DLD1 (cell line): Measurements from ENCODE around the gene GTF3C1.
"Not testable (repeated sequence)": the region's sequence is repeated elsewhere in the genome, so short reads cannot be mapped to it uniquely, and the experiment has no call there.

Experiments used
- in situ Hi-C: cut with HindIII; loops from 2 replicates; pipeline ENCODE4 v1.10.0; 2017; ENCODE audit warnings: low sequenced_read_pairs

Gene GTF3C1

DNA sequence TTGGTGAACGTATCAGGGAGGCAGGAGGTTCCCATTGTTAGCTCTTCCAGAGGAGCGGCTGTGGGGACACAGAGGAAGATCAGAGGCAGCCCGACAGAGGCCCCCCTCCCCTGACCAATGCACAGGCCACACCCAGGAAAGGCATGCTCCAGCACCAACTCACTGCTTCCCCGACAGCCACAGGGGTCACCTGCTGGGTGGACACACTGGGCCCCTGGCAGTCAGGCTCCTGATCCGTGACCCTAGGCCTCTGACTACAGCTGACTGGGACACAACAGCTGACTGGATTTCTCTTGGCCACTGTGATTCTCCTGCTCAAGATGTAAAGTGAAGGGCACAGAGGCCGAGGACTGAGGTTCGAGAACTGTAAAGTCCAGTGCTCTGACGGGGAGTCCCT is 84.2 kb downstream of the GTF3C1 start:
- in situ Hi-C loops = no loop called here

- in situ Hi-C loops = no loop called here
Measured at GRCh38 chr16:27464626-27465482, 84.9 kb downstream of the GTF3C1 start.

GRCh38 chr16:27463741-27464591 is 85.7 kb downstream of the GTF3C1 start:
- in situ Hi-C loops = no loop called here

- in situ Hi-C loops = no loop called here
Measured at GRCh38 chr16:27462846-27463682, 86.6 kb downstream of the GTF3C1 start.

- in situ Hi-C loops = no loop called here
Measured at GRCh38 chr16:27462200-27462845, 87.4 kb downstream of the GTF3C1 start.

- in situ Hi-C loops = no loop called here
Measured at GRCh38 chr16:27461483-27462171, 88.1 kb downstream of the GTF3C1 start.

- in situ Hi-C loops = no loop called here
Measured at GRCh38 chr16:27460663-27461482, 88.8 kb downstream of the GTF3C1 start.

- in situ Hi-C loops = no loop called here
Measured at GRCh38 chr16:27460213-27460612, 89.5 kb downstream of the GTF3C1 start.

DNA sequence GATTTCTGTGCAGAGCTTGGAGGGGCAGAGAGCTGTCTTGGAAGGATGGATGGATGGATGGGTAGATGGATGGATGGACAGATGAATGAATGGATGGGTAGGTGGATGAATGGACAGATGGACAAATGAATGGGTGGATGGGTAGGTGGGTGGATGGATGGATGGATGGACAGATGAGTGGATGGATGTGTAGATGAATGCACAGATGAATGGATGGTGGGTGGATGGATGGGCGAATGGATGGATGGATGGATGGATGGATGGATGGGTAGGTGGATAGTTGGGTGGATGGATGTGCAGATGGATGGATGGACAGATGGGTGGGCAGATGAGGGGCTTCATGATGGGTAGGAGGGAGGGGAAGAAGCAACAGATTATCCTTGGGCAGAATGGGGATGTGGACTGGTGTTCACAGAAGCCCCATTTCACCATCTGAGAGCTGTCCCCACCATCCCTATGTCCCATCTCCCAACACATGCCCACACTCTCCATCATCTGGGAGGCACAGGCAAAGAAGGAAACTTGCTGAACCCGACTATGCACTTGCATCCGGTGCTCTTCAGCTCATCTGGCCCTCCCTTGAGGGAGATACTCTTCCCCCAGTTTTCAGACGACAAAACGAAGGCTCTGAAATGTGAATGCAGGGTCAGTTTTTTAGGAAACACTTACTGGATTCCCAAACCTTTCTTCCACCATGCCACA is 90.6 kb downstream of the GTF3C1 start:
- in situ Hi-C loops = no loop called here

GRCh38 chr16:27458258-27458657 is 91.5 kb downstream of the GTF3C1 start:
- in situ Hi-C loops = no loop called here

GRCh38 chr16:27457605-27457900 is 92.2 kb downstream of the GTF3C1 start:
- in situ Hi-C loops = not testable (repeated sequence)

DNA sequence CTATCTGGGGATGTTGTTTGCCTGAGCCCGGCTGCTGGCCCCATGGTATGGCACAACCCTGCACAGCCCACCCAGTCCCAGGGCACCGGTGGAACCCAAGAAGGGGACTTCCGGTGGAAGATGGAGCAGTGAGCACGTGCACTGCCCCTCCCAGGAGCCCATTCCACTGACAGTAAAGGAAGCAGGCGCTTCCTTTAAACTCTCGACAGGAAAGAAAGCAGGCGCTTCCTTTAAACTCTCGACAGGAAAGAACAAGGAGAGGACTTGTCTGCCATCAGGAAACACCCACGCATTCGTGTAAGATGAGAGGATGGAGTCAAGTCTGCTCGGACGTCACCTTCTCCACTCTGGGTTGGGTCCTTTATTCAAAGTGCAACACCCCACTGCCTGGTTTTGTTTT is 94.0 kb downstream of the GTF3C1 start:
- in situ Hi-C loops = no loop called here

DNA sequence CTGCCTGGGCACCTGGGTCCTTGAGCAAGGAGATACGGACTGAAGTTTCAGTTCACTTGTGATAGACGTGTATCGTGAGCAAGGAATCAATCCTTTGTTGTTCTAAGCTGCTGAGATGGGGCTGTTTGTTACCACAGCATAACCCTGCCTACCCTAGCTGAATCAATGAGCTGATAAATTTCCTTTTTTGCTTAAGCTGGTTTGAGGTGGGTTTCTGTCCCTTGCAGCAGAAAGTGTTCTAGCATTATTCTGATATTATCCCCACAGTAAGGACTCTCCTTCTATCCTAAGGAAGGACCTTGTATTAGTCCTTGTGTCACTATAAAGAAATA is 96.3 kb downstream of the GTF3C1 start:
- in situ Hi-C loops = no loop called here

DNA sequence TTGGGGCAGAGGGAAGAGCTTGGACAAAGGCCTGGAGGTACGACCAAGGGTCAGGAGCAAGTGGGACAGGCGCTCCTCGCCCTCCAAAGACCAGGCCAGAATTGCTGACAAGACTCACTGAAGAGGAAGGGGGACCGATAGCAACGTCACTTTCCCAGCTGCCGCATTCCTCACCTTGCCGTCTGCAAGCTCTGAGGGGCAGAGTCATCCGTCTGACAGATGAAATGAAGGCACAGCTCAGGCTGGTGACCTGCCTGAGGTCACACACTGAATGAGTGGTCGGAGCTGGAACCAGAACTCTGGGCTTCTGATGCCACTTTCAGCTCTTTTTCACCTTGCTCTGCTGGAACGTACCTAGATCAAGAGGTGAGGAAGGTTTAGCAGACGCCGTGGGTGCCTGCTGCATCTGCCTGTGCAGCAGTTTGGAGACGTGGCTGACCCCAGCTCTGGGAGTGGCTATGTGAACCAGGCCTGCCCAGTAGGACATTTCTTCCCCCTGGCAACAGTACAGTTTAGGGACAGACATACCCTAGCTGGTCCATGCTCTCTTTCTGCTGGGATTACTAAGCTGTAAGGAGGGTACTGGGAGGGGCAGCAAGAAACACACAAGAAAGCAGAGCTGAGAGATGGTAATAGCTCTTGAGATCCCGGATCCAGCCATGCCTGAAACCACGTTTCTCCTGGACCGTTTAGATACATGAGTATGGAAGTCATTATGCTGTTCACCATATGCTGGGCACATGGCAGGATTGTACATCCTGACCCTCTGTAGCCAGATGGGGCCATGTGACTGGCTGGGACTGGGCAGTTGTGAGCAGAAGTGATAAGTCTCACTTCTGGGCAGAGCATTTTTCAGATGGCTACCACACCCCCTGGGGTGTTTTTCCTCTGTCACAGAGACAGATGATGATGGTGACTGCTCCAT is 96.9 kb downstream of the GTF3C1 start:
- in situ Hi-C loops = no loop called here

GRCh38 chr16:27450196-27450549 is 99.5 kb downstream of the GTF3C1 start:
- in situ Hi-C loops = no loop called here

GRCh38 chr16:27449434-27450195 is 100.1 kb downstream of the GTF3C1 start:
- in situ Hi-C loops = no loop called here
